HL-60 (cell line): ENCODE measurements around the gene IL36A.

Experiments
- DNase-seq, 2 experiments: peaks; one replicate each; pipeline ENCODE4 v3.0.0-alpha.2; 2010 to 2020; ENCODE audit warnings: low read depth in 1 of 2, low spot score in 1 of 2
- H3K27ac ChIP-seq: fragments of 250-450 bp; sonication (Bioruptor Pico); replicated peaks from 2 replicates; pipeline ENCODE4 v1.5.1; 2020; ENCODE audit warnings: mild to moderate bottlenecking, moderate library complexity
- H3K27me3 ChIP-seq: fragments of 250-450 bp; sonication (Bioruptor Pico); 2 replicates; pipeline ENCODE4 v1.5.1; 2021; ENCODE audit warnings: mild to moderate bottlenecking, moderate library complexity; ENCODE audit not compliant: insufficient read depth, poor library complexity, severe bottlenecking
- H3K4me3 ChIP-seq: replicated peaks from 2 replicates; pipeline ENCODE4 v1.5.1; 2011; ENCODE audit warnings: mild to moderate bottlenecking, control low read depth, low read length; ENCODE audit not compliant: insufficient read depth
- GABPA ChIP-seq: IDR thresholded peaks from 2 replicates; pipeline ENCODE4 v1.6.1; 2012; ENCODE audit warnings: low read depth
- POLR2AphosphoS5 ChIP-seq: IDR thresholded peaks from 2 replicates; pipeline ENCODE4 v1.6.1; 2012; ENCODE audit warnings: low read depth
- SPI1 ChIP-seq: IDR thresholded peaks from 2 replicates; pipeline ENCODE4 v1.6.1; 2012; ENCODE audit warnings: low read depth, mild to moderate bottlenecking, borderline replicate concordance
- TF ChIP-seq, protein P1 (sequence below): IDR thresholded peaks from 2 replicates; pipeline ENCODE4 v1.6.1; 2012; ENCODE audit warnings: low read depth; ENCODE audit not compliant: insufficient replicate concordance
- TF ChIP-seq, protein P2 (sequence below): IDR thresholded peaks from one replicate; pipeline ENCODE4 v1.5.1; 2011; ENCODE audit warnings: low read length, control low read depth, inconsistent platforms; ENCODE audit not compliant: insufficient read depth

IL36A gene

DNA sequence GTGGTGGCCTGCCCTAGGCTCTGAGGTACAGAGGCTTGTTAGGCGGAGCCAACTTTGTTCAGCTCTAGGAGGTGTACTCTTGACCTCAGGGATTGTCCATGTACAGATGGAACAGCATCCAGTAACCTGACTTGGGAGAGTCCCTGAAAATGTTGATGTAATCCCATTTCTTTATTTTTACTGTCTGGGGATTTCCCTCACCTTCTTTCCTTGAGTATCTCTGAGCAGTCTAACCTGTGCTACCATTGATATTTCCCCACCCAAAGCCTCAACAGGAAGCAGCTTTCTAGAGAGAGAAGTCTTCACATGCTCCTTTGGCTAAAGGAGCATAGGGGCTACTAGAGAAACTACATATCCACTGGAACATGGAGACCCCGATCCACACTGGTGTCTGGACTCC lies 10.4 kb downstream of the IL36A start:
- TF ChIP-seq SPI1 (no peak), POLR2AphosphoS5 (no peak)
- TF ChIP-seq, protein P1, sequence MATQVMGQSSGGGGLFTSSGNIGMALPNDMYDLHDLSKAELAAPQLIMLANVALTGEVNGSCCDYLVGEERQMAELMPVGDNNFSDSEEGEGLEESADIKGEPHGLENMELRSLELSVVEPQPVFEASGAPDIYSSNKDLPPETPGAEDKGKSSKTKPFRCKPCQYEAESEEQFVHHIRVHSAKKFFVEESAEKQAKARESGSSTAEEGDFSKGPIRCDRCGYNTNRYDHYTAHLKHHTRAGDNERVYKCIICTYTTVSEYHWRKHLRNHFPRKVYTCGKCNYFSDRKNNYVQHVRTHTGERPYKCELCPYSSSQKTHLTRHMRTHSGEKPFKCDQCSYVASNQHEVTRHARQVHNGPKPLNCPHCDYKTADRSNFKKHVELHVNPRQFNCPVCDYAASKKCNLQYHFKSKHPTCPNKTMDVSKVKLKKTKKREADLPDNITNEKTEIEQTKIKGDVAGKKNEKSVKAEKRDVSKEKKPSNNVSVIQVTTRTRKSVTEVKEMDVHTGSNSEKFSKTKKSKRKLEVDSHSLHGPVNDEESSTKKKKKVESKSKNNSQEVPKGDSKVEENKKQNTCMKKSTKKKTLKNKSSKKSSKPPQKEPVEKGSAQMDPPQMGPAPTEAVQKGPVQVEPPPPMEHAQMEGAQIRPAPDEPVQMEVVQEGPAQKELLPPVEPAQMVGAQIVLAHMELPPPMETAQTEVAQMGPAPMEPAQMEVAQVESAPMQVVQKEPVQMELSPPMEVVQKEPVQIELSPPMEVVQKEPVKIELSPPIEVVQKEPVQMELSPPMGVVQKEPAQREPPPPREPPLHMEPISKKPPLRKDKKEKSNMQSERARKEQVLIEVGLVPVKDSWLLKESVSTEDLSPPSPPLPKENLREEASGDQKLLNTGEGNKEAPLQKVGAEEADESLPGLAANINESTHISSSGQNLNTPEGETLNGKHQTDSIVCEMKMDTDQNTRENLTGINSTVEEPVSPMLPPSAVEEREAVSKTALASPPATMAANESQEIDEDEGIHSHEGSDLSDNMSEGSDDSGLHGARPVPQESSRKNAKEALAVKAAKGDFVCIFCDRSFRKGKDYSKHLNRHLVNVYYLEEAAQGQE, result no peak
- Histone ChIP-seq H3K27me3 (peaks cover 11% of the 10 kb centered on the region), H3K27ac (no peak overlapping the region), H3K4me3 (no peak overlapping the region)
- no peak for DNase-seq

DNA sequence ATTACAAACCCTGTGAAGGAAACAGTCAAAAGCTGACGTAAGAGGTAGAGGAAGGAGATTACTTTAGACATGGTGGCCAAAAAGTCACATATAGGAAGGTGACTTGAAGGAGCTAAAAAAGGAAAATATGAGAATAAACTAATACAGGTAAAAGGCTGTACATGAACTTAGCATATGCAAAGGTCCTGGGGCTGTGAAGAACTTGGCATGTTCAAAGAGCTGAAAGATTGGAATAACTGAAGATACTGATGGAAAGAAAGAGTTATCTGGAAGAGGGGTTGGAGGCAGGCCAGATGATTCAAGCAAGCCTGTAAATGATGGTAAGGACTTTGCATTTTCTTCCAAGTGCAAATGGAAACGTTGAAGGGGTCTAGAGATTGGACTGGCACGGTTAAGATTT lies 13.2 kb downstream of the IL36A start:
- Histone ChIP-seq H3K27ac (no peak overlapping the region), H3K27me3 (peaks cover 6% of the 10 kb centered on the region), H3K4me3 (no peak overlapping the region)
- no peak for DNase-seq
- TF ChIP-seq, protein P1, result no peak
- TF ChIP-seq POLR2AphosphoS5 (no peak), SPI1 (no peak), GABPA (no peak)
- TF ChIP-seq, protein P2, sequence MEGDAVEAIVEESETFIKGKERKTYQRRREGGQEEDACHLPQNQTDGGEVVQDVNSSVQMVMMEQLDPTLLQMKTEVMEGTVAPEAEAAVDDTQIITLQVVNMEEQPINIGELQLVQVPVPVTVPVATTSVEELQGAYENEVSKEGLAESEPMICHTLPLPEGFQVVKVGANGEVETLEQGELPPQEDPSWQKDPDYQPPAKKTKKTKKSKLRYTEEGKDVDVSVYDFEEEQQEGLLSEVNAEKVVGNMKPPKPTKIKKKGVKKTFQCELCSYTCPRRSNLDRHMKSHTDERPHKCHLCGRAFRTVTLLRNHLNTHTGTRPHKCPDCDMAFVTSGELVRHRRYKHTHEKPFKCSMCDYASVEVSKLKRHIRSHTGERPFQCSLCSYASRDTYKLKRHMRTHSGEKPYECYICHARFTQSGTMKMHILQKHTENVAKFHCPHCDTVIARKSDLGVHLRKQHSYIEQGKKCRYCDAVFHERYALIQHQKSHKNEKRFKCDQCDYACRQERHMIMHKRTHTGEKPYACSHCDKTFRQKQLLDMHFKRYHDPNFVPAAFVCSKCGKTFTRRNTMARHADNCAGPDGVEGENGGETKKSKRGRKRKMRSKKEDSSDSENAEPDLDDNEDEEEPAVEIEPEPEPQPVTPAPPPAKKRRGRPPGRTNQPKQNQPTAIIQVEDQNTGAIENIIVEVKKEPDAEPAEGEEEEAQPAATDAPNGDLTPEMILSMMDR, result no peak

DNA sequence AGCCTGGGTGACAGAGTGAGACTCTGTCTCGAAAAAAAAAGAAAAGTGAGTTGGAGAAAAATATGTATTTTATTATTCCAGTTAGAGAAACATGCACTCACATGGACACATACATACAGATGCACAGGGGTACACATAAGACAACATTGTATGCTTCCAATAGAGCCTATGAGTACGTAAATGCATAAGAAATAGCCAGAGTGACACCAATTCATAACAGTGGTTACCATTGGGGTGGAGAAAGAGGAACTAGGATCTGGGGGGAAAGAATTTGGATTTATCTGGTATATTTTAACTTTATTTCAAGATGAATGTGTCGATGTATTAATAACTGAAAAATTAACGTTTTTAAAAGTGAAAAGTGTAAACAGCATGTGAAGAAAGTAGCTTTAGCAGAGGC lies 16.1 kb downstream of the IL36A start:
- Histone ChIP-seq H3K4me3 (no peak overlapping the region), H3K27me3 (no peaks in the 10 kb centered on the region), H3K27ac (no peak overlapping the region)
- DNase-seq, result no peak
- TF ChIP-seq GABPA (no peak), SPI1 (no peak), POLR2AphosphoS5 (no peak)
- TF ChIP-seq, protein P2, result no peak
- TF ChIP-seq, protein P1, result no peak
